B cell (primary cell): ENCODE results near the gene GOLPH3.

Experiments used
- EZH2 ChIP-seq: IDR thresholded peaks from 2 replicates; pipeline ENCODE4 v1.6.1; 2012; ENCODE audit warnings: borderline replicate concordance, low read depth, mild to moderate bottlenecking, moderate library complexity, low read length; ENCODE audit not compliant: insufficient read depth, poor library complexity, severe bottlenecking
- TF ChIP-seq, protein P1 (sequence below): fragments of 200-600 bp; IDR thresholded peaks from one replicate; pipeline ENCODE4 v1.8.0; 2022; ENCODE audit warnings: antibody characterized with exemption, mild to moderate bottlenecking

DNA sequence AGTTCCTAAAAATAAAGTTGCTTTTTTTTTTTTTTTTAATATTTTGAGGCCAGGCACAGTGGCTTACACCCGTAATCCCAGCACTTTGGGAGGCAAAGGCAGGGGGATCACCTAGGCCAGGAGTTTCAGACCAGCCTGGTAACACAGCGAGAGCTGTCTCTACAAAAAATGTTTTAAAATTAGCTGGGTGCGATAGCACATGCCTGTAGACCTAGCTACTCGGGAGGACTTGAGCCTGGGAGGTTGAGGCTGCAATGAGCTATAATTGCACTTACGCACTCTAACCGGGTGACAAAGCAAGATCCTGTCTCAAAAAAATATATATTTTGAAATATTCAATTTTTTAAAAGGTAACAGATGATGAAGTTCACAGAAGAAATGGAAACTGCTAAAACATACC lies 22.9 kb downstream of the GOLPH3 start:
- TF ChIP-seq EZH2, result no peak
- TF ChIP-seq, protein P1, sequence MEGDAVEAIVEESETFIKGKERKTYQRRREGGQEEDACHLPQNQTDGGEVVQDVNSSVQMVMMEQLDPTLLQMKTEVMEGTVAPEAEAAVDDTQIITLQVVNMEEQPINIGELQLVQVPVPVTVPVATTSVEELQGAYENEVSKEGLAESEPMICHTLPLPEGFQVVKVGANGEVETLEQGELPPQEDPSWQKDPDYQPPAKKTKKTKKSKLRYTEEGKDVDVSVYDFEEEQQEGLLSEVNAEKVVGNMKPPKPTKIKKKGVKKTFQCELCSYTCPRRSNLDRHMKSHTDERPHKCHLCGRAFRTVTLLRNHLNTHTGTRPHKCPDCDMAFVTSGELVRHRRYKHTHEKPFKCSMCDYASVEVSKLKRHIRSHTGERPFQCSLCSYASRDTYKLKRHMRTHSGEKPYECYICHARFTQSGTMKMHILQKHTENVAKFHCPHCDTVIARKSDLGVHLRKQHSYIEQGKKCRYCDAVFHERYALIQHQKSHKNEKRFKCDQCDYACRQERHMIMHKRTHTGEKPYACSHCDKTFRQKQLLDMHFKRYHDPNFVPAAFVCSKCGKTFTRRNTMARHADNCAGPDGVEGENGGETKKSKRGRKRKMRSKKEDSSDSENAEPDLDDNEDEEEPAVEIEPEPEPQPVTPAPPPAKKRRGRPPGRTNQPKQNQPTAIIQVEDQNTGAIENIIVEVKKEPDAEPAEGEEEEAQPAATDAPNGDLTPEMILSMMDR, result no peak
